HCT116 (cell line): ENCODE measurements around the gene DCP1A. TPM values are rescaled to one million over a fixed set of nuclear protein-coding genes. Genes with fewer than 3 reads are reported as not detected.

ENCODE experiments used
- ATAC-seq: fragments of 200-7000 bp; cut with Tn5 transposase; 2 replicates; pipeline ENCODE4 v1.9.1; 2020; ENCODE audit warnings: mild to moderate bottlenecking, moderate library complexity
- BruUV-seq: library from RNA; stranded (reverse); fragments of 400-500 nt; replicated peaks from 2 replicates; lab custom pipeline; 2021; lab: Mats Ljungman, UMichigan
- CTCF ChIA-PET: fragments of 300-600 bp; sonication (Branson Sonifier 250); formaldehyde crosslinking; loops from one replicate; lab custom pipeline; 2021; ENCODE audit warnings: antibody characterized with exemption; lab: Charles Lee
- POLR2A ChIA-PET: fragments of 300-600, 350-600 bp; sonication (Branson Sonifier 250); formaldehyde crosslinking; loops from one replicate; lab custom pipeline; 2021; ENCODE audit warnings: antibody characterized with exemption; lab: Charles Lee
- RAD21 ChIA-PET, 2 experiments: fragments of 300-600 bp; sonication (Branson Sonifier 250); formaldehyde crosslinking; loops; one replicate each; lab custom pipeline; 2023; ENCODE audit warnings: low total read pairs in 2 of 2; ENCODE audit not compliant: uncharacterized antibody in 2 of 2, unreplicated experiment in 2 of 2, low non-redundant PET in 1 of 2; lab: Charles Lee
- DNase-seq: peaks from one replicate; pipeline ENCODE4 v3.0.0-alpha.2; 2010; ENCODE audit warnings: low read depth, low spot score
- H2AFZ ChIP-seq: fragments of 200-600 bp; shearing (Covaris generic), sonication (generic); 2 replicates; pipeline ENCODE4 v1.6.1; 2017; ENCODE audit warnings: low read depth, mixed run types, mixed read lengths, antibody characterized with exemption, low read length; ENCODE audit not compliant: poor library complexity, severe bottlenecking
- H3K27ac ChIP-seq: 2 replicates; pipeline ENCODE4 v1.5.1; 2012; ENCODE audit warnings: low read depth, low read length
- H3K27me3 ChIP-seq: fragments of 200-600 bp; sonication (generic); 2 replicates; pipeline ENCODE4 v1.6.1; 2016; ENCODE audit warnings: mixed run types, low read length, mixed read lengths; ENCODE audit not compliant: insufficient read depth
- H3K36me3 ChIP-seq, 2 experiments: fragments of 200-500 bp in 1 of 2; fragments of 200-600 bp in 1 of 2; sonication (Bioruptor generic) in 1 of 2; sonication (generic) in 1 of 2; 2 replicates each; pipeline versions ENCODE4 v1.5.1 to v1.6.1; 2014 to 2016; ENCODE audit warnings: low read length in 2 of 2, inconsistent platforms in 1 of 2, mixed read lengths in 1 of 2, mixed run types in 1 of 2; ENCODE audit not compliant: insufficient read depth in 2 of 2, control insufficient read depth in 1 of 2
- H3K4me1 ChIP-seq, 2 experiments: fragments of 200-600 bp in 1 of 2; sonication (generic) in 1 of 2; 2 replicates each; pipeline versions ENCODE4 v1.5.1 to v1.6.1; 2012 to 2017; ENCODE audit warnings: low read length in 2 of 2, inconsistent platforms in 1 of 2, mild to moderate bottlenecking in 1 of 2, mixed read lengths in 1 of 2, mixed run types in 1 of 2, moderate library complexity in 1 of 2; ENCODE audit not compliant: insufficient read depth in 2 of 2, control insufficient read depth in 1 of 2
- H3K4me2 ChIP-seq: fragments of 200-600 bp; sonication (generic); 2 replicates; pipeline ENCODE4 v1.6.1; 2017; ENCODE audit warnings: mixed run types, low read length, mixed read lengths
- H3K4me3 ChIP-seq, 2 experiments: fragments of 200-600 bp in 1 of 2; sonication (generic) in 1 of 2; replicated peaks in 1 of 2; 2 replicates each; pipeline ENCODE4 v1.5.1; 2011 to 2016; ENCODE audit warnings: low read length in 2 of 2, control low read depth in 1 of 2, low read depth in 1 of 2, mild to moderate bottlenecking in 1 of 2, mixed read lengths in 1 of 2, mixed run types in 1 of 2
- H3K79me2 ChIP-seq: fragments of 200-600 bp; sonication (generic); 2 replicates; pipeline ENCODE4 v1.6.1; 2017; ENCODE audit warnings: mild to moderate bottlenecking, mixed run types, low read length, moderate library complexity, mixed read lengths; ENCODE audit not compliant: insufficient read depth
- H3K9ac ChIP-seq: fragments of 200-600 bp; sonication (generic); 2 replicates; pipeline ENCODE4 v1.6.1; 2016; ENCODE audit warnings: low read length, mixed read lengths
- H3K9me2 ChIP-seq: fragments of 200-600 bp; sonication (generic), shearing (Covaris generic); 2 replicates; pipeline ENCODE4 v1.6.1; 2017; ENCODE audit warnings: mixed run types, mild to moderate bottlenecking, moderate library complexity; ENCODE audit not compliant: insufficient read depth
- H3K9me3 ChIP-seq, 2 experiments: fragments of 200-500 bp in 1 of 2; fragments of 200-600 bp in 1 of 2; sonication (Bioruptor generic) in 1 of 2; sonication (generic) in 1 of 2; 2 replicates each; pipeline ENCODE4 v1.6.1; 2014 to 2017; ENCODE audit warnings: low read length in 2 of 2, mixed read lengths in 2 of 2, inconsistent platforms in 1 of 2, low read depth in 1 of 2, mild to moderate bottlenecking in 1 of 2, mixed run types in 1 of 2, moderate library complexity in 1 of 2; ENCODE audit not compliant: control insufficient read depth in 1 of 2, insufficient read depth in 1 of 2
- H4K20me1 ChIP-seq: fragments of 200-600 bp; sonication (generic), shearing (Covaris generic); 2 replicates; pipeline ENCODE4 v1.6.1; 2017; ENCODE audit warnings: mixed run types, mild to moderate bottlenecking, moderate library complexity; ENCODE audit not compliant: insufficient read depth
- CBX3 ChIP-seq: IDR thresholded peaks from 2 replicates; pipeline ENCODE4 v1.6.1; 2012; ENCODE audit warnings: low read depth
- EGR1 ChIP-seq: IDR thresholded peaks from 2 replicates; pipeline ENCODE4 v1.6.1; 2012; ENCODE audit warnings: low read depth
- ELF1 ChIP-seq: IDR thresholded peaks from 2 replicates; pipeline ENCODE4 v1.6.1; 2012; ENCODE audit warnings: low read depth, borderline replicate concordance
- EZH2phosphoT487 ChIP-seq: fragments of 200-600 bp; IDR thresholded peaks from 2 replicates; pipeline ENCODE4 v1.6.1; 2018; ENCODE audit warnings: antibody characterized with exemption, borderline replicate concordance
- JUND ChIP-seq: IDR thresholded peaks from 2 replicates; pipeline ENCODE4 v1.6.1; 2012
- SIN3A ChIP-seq: IDR thresholded peaks from 2 replicates; pipeline ENCODE4 v1.6.1; 2012; ENCODE audit warnings: low read depth
- SP1 ChIP-seq: IDR thresholded peaks from 2 replicates; pipeline ENCODE4 v1.6.1; 2012; ENCODE audit warnings: low read depth
- TCF7L2 ChIP-seq: IDR thresholded peaks from 2 replicates; pipeline ENCODE4 v1.7.0; 2011; ENCODE audit warnings: borderline replicate concordance, inconsistent platforms; ENCODE audit not compliant: insufficient read depth, insufficient read length; ENCODE audit errors: extremely low read depth
- ZNF274 ChIP-seq: fragments of 200-500 bp; sonication (Bioruptor generic); IDR thresholded peaks from 2 replicates; pipeline ENCODE4 v1.6.1; 2014; ENCODE audit warnings: mild to moderate bottlenecking, low read depth, low read length, inconsistent platforms
- intact Hi-C: fragments of 100-400 bp; cut with micrococcal nuclease; formaldehyde crosslinking; loops from 2 replicates; pipeline ENCODE4 v1.10.0; 2022
- total RNA-seq: library from RNA; stranded (reverse); gene quantifications from one replicate; pipeline ENCODE4 v1.2.1, GENCODE V29; 2021; ENCODE audit not compliant: unreplicated experiment
- TF ChIP-seq, protein P1 (sequence below): IDR thresholded peaks from 2 replicates; pipeline ENCODE4 v1.6.1; 2011; ENCODE audit warnings: mild to moderate bottlenecking, low read length, moderate library complexity; ENCODE audit not compliant: insufficient replicate concordance; ENCODE audit errors: extremely low read depth
- TF ChIP-seq, protein P2 (sequence below): IDR thresholded peaks from 2 replicates; pipeline ENCODE4 v1.6.1; 2012
- TF ChIP-seq, protein P3 (sequence below): IDR thresholded peaks from 2 replicates; pipeline ENCODE4 v1.6.1; 2012; ENCODE audit warnings: low read depth

The DCP1A gene
- total RNA-seq, 1 experiment from 2014 or later: 33.2 TPM

DNA sequence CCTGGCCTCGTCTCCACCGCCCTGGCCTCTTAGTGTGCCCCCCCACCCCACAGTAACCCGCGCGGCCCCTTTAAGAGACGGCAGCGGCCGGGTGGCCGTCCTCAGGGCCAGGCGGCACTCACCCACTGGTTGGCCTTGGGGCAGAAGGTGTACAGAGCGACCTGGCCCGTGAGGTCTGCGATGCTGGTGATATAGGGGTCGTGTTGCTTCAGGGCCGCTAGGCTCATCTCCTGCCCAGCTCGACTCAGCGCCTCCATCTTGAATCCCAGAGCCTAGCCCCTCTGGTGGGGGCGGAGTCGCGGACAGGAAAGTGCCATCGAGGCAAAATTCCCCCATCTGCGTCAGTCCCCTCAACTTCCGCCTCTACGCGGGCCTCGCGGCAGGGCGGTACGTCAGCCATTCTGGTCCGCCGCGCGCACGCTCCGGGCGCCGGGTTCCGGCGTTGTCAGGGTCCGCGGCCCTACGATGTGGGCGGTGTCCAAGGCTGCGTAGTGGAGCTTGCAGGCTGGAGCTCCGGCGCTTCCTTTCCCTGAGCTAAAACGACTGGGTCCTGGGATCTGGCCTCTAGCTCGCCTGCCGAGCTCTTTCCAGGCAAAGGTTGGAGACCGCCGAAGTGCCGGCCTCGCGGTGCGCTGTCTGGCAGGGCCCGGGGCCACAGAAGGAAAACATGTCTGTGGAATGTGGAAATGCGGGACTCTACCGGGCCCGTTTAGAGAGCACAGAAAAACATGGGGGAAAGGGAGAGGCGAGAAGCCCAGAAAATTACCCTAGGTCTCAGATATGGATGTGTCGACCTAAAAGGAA lies at the start of gene DCP1A (continued):
- TF ChIP-seq, protein P1, sequence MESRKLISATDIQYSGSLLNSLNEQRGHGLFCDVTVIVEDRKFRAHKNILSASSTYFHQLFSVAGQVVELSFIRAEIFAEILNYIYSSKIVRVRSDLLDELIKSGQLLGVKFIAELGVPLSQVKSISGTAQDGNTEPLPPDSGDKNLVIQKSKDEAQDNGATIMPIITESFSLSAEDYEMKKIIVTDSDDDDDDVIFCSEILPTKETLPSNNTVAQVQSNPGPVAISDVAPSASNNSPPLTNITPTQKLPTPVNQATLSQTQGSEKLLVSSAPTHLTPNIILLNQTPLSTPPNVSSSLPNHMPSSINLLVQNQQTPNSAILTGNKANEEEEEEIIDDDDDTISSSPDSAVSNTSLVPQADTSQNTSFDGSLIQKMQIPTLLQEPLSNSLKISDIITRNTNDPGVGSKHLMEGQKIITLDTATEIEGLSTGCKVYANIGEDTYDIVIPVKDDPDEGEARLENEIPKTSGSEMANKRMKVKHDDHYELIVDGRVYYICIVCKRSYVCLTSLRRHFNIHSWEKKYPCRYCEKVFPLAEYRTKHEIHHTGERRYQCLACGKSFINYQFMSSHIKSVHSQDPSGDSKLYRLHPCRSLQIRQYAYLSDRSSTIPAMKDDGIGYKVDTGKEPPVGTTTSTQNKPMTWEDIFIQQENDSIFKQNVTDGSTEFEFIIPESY: peak; percentile 74
- TF ChIP-seq, protein P2, sequence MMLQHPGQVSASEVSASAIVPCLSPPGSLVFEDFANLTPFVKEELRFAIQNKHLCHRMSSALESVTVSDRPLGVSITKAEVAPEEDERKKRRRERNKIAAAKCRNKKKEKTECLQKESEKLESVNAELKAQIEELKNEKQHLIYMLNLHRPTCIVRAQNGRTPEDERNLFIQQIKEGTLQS: no peak

DNA sequence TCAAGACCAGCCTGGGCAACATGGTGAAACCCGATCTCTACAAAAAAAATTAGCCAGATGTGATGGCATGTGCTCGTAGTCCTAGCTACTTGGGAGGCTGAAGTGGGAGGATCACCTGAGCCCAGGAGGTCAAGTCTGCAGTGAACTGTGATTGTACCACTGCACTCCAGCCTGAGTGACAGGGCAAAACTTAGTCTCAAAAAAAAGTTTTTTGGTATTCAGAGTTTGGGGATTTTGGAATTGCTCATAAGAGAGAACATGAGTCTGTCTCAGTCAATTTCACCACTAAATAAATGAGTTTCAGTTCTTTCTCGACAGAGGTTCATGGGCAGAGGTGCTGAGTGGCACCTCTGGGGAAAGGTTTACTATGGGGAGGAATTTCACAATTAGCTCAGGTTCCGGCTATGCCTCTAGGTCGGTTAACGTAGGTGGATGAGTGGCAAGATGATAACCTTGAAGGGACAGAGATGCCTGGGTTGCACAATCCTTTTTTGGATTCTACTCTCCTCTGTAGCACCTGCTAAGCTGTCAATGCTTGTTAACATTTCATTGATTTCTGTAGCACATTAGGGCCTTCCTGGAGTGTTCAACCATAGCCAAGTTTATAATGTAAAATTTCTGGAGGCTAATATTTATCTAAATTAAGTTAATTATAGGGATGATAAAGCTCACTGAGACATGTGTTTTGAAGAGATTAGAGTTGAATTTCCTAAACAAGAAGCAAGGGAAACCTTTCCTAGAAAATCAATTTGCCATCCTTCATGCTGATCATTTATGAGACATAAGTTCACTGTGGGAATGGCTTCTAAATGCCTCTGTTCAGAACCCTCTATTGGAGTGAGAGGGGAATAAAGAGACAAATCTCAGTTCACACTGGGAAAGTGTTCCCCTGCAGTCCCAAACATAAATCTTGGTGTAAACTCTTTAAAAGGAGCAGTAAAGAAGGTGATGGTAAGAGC lies 37.4 kb upstream of the DCP1A start:
- H3K9me2 ChIP-seq: no peaks in the 10 kb centered on the region
- H4K20me1 ChIP-seq: no peaks in the 10 kb centered on the region
- POLR2A ChIA-PET: no interaction called here
- no peaks in the 10 kb centered on the region for H3K9me3 ChIP-seq
- H3K36me3 ChIP-seq: no peaks in the 10 kb centered on the region
- H2AFZ ChIP-seq: no peak overlapping the region
- DNase-seq: no peak
- CTCF ChIA-PET: interaction anchor here (1.2 kb wide), 1 partner anchor 10 kb away, joined by 4 read pairs; no protein-coding TSS in a partner anchor
- no TSS peak for BruUV-seq
- H3K9ac ChIP-seq: no peak overlapping the region
- H3K4me3 ChIP-seq: no peak overlapping the region
- peaks cover 6% of the 10 kb centered on the region for H3K27me3 ChIP-seq
- H3K4me2 ChIP-seq: no peak overlapping the region
- H3K79me2 ChIP-seq: no peaks in the 10 kb centered on the region
- ATAC-seq: no peak
- H3K4me1 ChIP-seq: no peaks in the 10 kb centered on the region
- intact Hi-C loops: no loop called here
- no peak overlapping the region for H3K27ac ChIP-seq
- RAD21 ChIA-PET: no interaction called here
- no peak for TF ChIP-seq JUND
- TF ChIP-seq, protein P3, sequence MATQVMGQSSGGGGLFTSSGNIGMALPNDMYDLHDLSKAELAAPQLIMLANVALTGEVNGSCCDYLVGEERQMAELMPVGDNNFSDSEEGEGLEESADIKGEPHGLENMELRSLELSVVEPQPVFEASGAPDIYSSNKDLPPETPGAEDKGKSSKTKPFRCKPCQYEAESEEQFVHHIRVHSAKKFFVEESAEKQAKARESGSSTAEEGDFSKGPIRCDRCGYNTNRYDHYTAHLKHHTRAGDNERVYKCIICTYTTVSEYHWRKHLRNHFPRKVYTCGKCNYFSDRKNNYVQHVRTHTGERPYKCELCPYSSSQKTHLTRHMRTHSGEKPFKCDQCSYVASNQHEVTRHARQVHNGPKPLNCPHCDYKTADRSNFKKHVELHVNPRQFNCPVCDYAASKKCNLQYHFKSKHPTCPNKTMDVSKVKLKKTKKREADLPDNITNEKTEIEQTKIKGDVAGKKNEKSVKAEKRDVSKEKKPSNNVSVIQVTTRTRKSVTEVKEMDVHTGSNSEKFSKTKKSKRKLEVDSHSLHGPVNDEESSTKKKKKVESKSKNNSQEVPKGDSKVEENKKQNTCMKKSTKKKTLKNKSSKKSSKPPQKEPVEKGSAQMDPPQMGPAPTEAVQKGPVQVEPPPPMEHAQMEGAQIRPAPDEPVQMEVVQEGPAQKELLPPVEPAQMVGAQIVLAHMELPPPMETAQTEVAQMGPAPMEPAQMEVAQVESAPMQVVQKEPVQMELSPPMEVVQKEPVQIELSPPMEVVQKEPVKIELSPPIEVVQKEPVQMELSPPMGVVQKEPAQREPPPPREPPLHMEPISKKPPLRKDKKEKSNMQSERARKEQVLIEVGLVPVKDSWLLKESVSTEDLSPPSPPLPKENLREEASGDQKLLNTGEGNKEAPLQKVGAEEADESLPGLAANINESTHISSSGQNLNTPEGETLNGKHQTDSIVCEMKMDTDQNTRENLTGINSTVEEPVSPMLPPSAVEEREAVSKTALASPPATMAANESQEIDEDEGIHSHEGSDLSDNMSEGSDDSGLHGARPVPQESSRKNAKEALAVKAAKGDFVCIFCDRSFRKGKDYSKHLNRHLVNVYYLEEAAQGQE: no peak
- TF ChIP-seq ELF1: no peak
- no peak for TF ChIP-seq ZNF274
- TF ChIP-seq TCF7L2: no peak
- TF ChIP-seq SIN3A: no peak
- no peak for TF ChIP-seq SP1
- TF ChIP-seq, protein P1: no peak
- TF ChIP-seq, protein P2: no peak
- no peak for TF ChIP-seq EGR1
- TF ChIP-seq CBX3: no peak
- TF ChIP-seq EZH2phosphoT487: no peak
